K562 (cell line): ENCODE results near the gene CDKN2B-AS1.

Source experiments
- ARID3B ChIP-seq: fragments of 250-450 bp; sonication (Bioruptor Pico); IDR thresholded peaks from 2 replicates; pipeline ENCODE4 v1.4.0; 2020; ENCODE audit warnings: borderline replicate concordance
- CTCF ChIP-seq, 3 experiments: IDR thresholded peaks in 2 of 3; conservative IDR thresholded peaks in 1 of 3; 2 replicates each; pipeline ENCODE4 v1.5.1; 2011 to 2012; ENCODE audit warnings: low read length in 3 of 3, mild to moderate bottlenecking in 3 of 3, control low read depth in 2 of 3, improper control_type of control experiment in 1 of 3, inconsistent platforms in 1 of 3, low read depth in 1 of 3, mixed read lengths in 1 of 3, moderate library complexity in 1 of 3; ENCODE audit not compliant: insufficient read depth in 2 of 3
- KLF16 ChIP-seq: IDR thresholded peaks from 2 replicates; pipeline ENCODE4 v1.6.1; 2016; ENCODE audit warnings: antibody characterized with exemption
- SOX6 ChIP-seq: fragments of 450-650 bp; IDR thresholded peaks from 2 replicates; pipeline ENCODE4 v1.6.1; 2014; ENCODE audit warnings: mild to moderate bottlenecking
- TAF1 ChIP-seq: IDR thresholded peaks from 2 replicates; pipeline ENCODE4 v1.6.1; 2011; ENCODE audit warnings: mild to moderate bottlenecking, low read length, moderate library complexity; ENCODE audit not compliant: insufficient read depth, control insufficient read depth, severe bottlenecking; ENCODE audit errors: extremely low read depth

- TF ChIP-seq CTCF (IDR thresholded peaks at IDR 0.05 in 2 of 3, conservative IDR thresholded peaks at IDR 0.05 in 1 of 3; ENCODE audit: insufficient read depth in 2 of 3, low read depth in 1 of 3, low read length in 3 of 3) (no peak), ARID3B (CRISPR knock-in tag) (no peak), TAF1 (no peak), SOX6 (no peak), KLF16 (no peak)
Measured at GRCh38 chr9:22043928-22044327, 49.3 kb downstream of the CDKN2B-AS1 start.
